Right lobe of liver (tissue), 6 donors: ENCODE measurements around the gene MGAT2. TPM values are rescaled to one million over a fixed set of nuclear protein-coding genes. Genes with fewer than 3 reads are reported as not detected.

Source experiments
- ATAC-seq, 4 donors: fragments of 200-7000 bp; cut with Tn5 transposase; one replicate each; pipeline ENCODE4 v1.9.1; 2020; ENCODE audit warnings: mild to moderate bottlenecking in 4 of 4, moderate library complexity in 4 of 4
- DNase-seq, 3 donors: peaks; one replicate each; pipeline ENCODE4 v3.0.0-alpha.2; 2020
- H3K27ac ChIP-seq, 3 donors: fragments of 200-600 bp; one replicate each; pipeline ENCODE4 v1.8.0; 2022
- H3K27me3 ChIP-seq, 2 donors: fragments of 200-600 bp; one replicate each; pipeline ENCODE4 v1.8.0; 2022
- H3K36me3 ChIP-seq, 4 donors: fragments of 200-600 bp; sonication (generic) in 1 of 4; one replicate each; pipeline versions ENCODE4 v1.5.1 to v1.8.0; 2017 to 2022; ENCODE audit warnings: control low read depth in 1 of 4
- H3K4me1 ChIP-seq, 4 donors: fragments of 200-600 bp; sonication (generic) in 1 of 4; one replicate each; pipeline versions ENCODE4 v1.5.1 to v1.8.0; 2017 to 2022; ENCODE audit warnings: control low read depth in 1 of 4
- H3K4me3 ChIP-seq, 3 donors: fragments of 200-600 bp; one replicate each; pipeline ENCODE4 v1.8.0; 2022
- H3K9me3 ChIP-seq, 4 donors: fragments of 200-600 bp; sonication (generic) in 1 of 4; one replicate each; pipeline versions ENCODE4 v1.5.1 to v1.8.0; 2017 to 2022; ENCODE audit warnings: control low read depth in 1 of 4
- POLR2A ChIP-seq: fragments of 450-650 bp; IDR thresholded peaks from one replicate; pipeline ENCODE4 v1.6.1; 2017; ENCODE audit warnings: antibody characterized with exemption, mild to moderate bottlenecking
- WGBS: methylation state at CpG from one replicate; pipeline ENCODE4 v1.1.6; 2018; ENCODE audit warnings: low coverage, low lambda C conversion rate; ENCODE audit not compliant: insufficient coverage; ENCODE audit errors: missing lambda C conversion rate; 5-methylcytosine and 5-hydroxymethylcytosine counted together
- intact Hi-C, 2 donors: fragments of 100-400 bp; cut with DNase I; formaldehyde crosslinking; loops; one replicate each; pipeline versions ENCODE4 v1.11.2 to v1.14.1; 2022
- small RNA-seq, 2 experiments: library from RNA; depleted of rRNA; stranded (forward); fragments of <200 nt; gene quantifications; one replicate each; pipeline ENCODE3, GENCODE V24; 2016
- total RNA-seq, 6 experiments: library from RNA; depleted of rRNA in 2 of 6; stranded (reverse); fragments of >200 nt in 2 of 6; fragmentation: NEBNext Ultra II Directional in 3 of 6; extraction: Animal tissue kit (Norgen Biotek cat#: 25700) in 3 of 6; gene quantifications; one replicate each; pipeline versions ENCODE4 v1.1.0 to v1.2.4, GENCODE V29; 2016 to 2023
- TF ChIP-seq, protein P1 (sequence below), 4 donors: fragments of 200-600 bp in 3 of 4; fragments of 450-650 bp in 1 of 4; IDR thresholded peaks; one replicate each; pipeline versions ENCODE4 v1.5.1 to v1.8.0; 2016 to 2022; ENCODE audit warnings: antibody characterized with exemption in 4 of 4, mild to moderate bottlenecking in 2 of 4
- donor health status: DM: no; HTN: yes; CAD: no.
- donor health status: DM: no; HTN: no; CAD: no.
- donor health status: DM: no; HTN: no; CAD: no.
- donor health status: DM: no; HTN: yes; CAD: no.
- donor health status: DM: no; HTN: yes; CAD: no.

MGAT2 gene
- total RNA-seq, 6 experiments from 2014 or later = 26.1 to 37.0 (median 30.5) TPM

DNA sequence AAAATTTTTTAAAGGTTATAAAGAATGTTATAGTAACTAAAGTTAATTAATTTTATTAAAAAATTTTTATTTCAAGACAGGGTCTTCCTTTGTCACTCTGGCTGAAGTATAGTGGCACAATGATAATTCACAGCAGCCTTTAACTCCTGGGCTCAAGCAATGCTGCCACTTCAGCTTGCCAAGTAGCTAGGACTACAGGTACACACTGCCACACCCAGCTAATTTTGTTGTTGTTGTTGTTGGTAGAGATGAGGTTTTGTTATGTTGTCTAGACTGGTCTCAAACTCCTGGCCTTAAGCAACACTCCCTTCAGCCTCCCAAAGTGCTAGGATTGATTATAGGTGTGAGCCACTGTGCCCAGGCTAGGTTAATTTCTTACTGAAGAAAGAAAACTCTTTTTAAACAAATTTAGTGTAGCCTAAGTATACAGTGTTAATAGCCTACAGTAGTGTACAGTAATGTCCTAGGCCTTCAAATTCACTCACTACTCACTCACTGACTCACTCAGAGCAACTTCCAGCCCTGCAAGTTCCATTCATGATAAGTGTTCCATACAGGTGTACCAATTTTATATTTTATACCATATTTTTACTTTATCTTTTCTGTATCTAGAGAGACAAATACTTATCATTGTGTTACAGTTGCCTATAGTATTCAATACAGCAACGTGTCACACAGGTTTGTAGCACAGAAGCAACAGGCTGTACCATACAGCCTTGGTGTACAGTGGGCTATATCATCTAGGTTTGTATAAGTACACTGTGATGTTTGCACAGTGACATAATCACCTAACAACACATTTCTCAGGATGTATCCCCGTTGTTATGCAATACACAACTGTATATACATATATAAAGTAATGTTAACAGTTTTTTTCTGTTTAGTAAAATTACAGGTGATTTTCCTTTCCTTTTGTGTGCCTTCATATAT is 39.2 kb downstream of the MGAT2 start:
- TF ChIP-seq, protein P1, sequence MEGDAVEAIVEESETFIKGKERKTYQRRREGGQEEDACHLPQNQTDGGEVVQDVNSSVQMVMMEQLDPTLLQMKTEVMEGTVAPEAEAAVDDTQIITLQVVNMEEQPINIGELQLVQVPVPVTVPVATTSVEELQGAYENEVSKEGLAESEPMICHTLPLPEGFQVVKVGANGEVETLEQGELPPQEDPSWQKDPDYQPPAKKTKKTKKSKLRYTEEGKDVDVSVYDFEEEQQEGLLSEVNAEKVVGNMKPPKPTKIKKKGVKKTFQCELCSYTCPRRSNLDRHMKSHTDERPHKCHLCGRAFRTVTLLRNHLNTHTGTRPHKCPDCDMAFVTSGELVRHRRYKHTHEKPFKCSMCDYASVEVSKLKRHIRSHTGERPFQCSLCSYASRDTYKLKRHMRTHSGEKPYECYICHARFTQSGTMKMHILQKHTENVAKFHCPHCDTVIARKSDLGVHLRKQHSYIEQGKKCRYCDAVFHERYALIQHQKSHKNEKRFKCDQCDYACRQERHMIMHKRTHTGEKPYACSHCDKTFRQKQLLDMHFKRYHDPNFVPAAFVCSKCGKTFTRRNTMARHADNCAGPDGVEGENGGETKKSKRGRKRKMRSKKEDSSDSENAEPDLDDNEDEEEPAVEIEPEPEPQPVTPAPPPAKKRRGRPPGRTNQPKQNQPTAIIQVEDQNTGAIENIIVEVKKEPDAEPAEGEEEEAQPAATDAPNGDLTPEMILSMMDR (IDR thresholded peaks at IDR 0.05) = no peak
- no peak for TF ChIP-seq POLR2A
- no peak for DNase-seq
- WGBS = 85% methylated on average over 2 of the region's 2 CpGs
- intact Hi-C loops = no loop called here
- H3K27ac ChIP-seq = no peak overlapping the region
- no peaks in the 10 kb centered on the region for H3K4me1 ChIP-seq
- no peaks in the 10 kb centered on the region for H3K36me3 ChIP-seq
- no peaks in the 10 kb centered on the region for H3K9me3 ChIP-seq
- no peaks in the 10 kb centered on the region for H3K27me3 ChIP-seq
- H3K4me3 ChIP-seq = no peak overlapping the region
- no peak for ATAC-seq

DNA sequence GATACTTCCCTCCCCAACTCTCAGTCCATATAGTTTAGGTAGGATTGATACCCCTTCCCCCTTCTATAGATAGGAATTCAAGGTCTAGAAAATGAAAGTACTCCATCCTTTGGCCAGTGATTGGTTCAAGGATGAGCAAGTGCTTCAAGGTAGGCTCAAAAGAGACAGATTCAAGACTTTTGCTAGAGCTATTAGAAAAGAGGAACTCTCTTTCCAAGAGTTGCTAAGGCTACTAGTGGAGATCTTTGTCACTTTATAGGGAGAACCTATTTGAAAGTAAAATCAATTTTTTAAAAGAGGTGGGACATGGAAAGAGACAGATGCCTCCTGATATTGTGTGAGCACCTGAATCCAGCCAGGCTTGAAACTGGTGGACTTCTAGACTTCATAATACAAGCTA is 49.9 kb downstream of the MGAT2 start:
- Histone ChIP-seq H3K4me3 (no peak overlapping the region), H3K9me3 (no peaks in the 10 kb centered on the region), H3K36me3 (no peaks in the 10 kb centered on the region), H3K27ac (no peak overlapping the region), H3K27me3 (no peaks in the 10 kb centered on the region), H3K4me1 (no peaks in the 10 kb centered on the region)
- TF ChIP-seq, protein P1 (IDR thresholded peaks at IDR 0.05) = no peak
- no peak for TF ChIP-seq POLR2A
- DNase-seq (no peak), ATAC-seq (no peak)
- intact Hi-C loops = no loop called here

Small RNA genes within 50 kb of the gene (small RNA-seq; reads per million reads assigned to genes)
- 0 reads per million in 2 experiments for gene AL139099.3
- 0 reads per million in 2 experiments for gene AL139099.4
- gene RF00019 = 0 reads per million in 2 experiments

Other genes with a start within 250 kb of the MGAT2 start
- gene RPS29, start 34.4 kb upstream of the MGAT2 start, total RNA-seq = 1,000 to 10,000 TPM in 2 of 6 experiments, 100 to 1,000 TPM in 4; 431 to 1,761 (median 531) TPM
- 1 to 10 TPM; 3.1 to 5.6 (median 4.3) TPM for gene LRR1, start 21.9 kb upstream of the MGAT2 start, total RNA-seq
- 100 to 1,000 TPM in 2 of 6 experiments, 10 to 100 TPM in 4; 67.4 to 157 (median 82.7) TPM for gene RPL36AL, start 173 bp upstream of the MGAT2 start, total RNA-seq
- gene DNAAF2, start 14.4 kb downstream of the MGAT2 start, total RNA-seq = 1 to 10 TPM; 2.6 to 9.7 (median 6.0) TPM
- gene POLE2, start 67.4 kb downstream of the MGAT2 start, total RNA-seq = 1 to 10 TPM in 5 of 6 experiments, under 1 TPM in 1; 0.73 to 9.0 (median 4.2) TPM
- gene KLHDC1, start 72.3 kb downstream of the MGAT2 start, total RNA-seq = 1 to 10 TPM; 1.1 to 3.4 (median 2.1) TPM
- 10 to 100 TPM; 34.0 to 69.6 (median 49.7) TPM for gene KLHDC2, start 147.4 kb downstream of the MGAT2 start, total RNA-seq
- 10 to 100 TPM; 15.3 to 29.9 (median 23.4) TPM for gene NEMF, start 232.0 kb downstream of the MGAT2 start, total RNA-seq